ENCODE data around the gene SLC1A2.

DNA sequence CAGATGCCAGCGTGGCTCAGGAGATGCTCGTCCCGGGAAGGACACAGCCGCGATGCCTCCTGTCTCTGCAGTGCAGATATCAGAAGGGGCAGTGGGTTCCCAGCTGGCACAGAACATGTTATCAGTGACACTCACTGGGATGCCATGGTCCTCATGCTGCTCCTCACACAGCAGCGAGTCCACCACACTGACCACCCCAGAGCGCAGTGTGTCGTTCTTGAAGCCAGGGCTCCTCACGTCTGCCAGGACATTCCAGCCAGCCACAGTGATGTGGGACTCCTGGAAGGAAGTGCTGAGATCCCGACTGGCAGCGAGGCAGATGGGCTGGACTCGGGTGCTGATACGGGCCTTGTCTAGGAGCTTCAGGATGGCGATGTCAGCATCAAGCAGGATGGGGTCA, 13.1 kb upstream of the SLC1A2 start:
- TF ChIP-seq, protein P1, sequence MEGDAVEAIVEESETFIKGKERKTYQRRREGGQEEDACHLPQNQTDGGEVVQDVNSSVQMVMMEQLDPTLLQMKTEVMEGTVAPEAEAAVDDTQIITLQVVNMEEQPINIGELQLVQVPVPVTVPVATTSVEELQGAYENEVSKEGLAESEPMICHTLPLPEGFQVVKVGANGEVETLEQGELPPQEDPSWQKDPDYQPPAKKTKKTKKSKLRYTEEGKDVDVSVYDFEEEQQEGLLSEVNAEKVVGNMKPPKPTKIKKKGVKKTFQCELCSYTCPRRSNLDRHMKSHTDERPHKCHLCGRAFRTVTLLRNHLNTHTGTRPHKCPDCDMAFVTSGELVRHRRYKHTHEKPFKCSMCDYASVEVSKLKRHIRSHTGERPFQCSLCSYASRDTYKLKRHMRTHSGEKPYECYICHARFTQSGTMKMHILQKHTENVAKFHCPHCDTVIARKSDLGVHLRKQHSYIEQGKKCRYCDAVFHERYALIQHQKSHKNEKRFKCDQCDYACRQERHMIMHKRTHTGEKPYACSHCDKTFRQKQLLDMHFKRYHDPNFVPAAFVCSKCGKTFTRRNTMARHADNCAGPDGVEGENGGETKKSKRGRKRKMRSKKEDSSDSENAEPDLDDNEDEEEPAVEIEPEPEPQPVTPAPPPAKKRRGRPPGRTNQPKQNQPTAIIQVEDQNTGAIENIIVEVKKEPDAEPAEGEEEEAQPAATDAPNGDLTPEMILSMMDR (conservative IDR thresholded peaks at IDR 0.05; ENCODE audit: low read depth in 2 of 2), result no peak
- TF ChIP-seq, protein P2, sequence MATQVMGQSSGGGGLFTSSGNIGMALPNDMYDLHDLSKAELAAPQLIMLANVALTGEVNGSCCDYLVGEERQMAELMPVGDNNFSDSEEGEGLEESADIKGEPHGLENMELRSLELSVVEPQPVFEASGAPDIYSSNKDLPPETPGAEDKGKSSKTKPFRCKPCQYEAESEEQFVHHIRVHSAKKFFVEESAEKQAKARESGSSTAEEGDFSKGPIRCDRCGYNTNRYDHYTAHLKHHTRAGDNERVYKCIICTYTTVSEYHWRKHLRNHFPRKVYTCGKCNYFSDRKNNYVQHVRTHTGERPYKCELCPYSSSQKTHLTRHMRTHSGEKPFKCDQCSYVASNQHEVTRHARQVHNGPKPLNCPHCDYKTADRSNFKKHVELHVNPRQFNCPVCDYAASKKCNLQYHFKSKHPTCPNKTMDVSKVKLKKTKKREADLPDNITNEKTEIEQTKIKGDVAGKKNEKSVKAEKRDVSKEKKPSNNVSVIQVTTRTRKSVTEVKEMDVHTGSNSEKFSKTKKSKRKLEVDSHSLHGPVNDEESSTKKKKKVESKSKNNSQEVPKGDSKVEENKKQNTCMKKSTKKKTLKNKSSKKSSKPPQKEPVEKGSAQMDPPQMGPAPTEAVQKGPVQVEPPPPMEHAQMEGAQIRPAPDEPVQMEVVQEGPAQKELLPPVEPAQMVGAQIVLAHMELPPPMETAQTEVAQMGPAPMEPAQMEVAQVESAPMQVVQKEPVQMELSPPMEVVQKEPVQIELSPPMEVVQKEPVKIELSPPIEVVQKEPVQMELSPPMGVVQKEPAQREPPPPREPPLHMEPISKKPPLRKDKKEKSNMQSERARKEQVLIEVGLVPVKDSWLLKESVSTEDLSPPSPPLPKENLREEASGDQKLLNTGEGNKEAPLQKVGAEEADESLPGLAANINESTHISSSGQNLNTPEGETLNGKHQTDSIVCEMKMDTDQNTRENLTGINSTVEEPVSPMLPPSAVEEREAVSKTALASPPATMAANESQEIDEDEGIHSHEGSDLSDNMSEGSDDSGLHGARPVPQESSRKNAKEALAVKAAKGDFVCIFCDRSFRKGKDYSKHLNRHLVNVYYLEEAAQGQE (IDR thresholded peaks at IDR 0.05; ENCODE audit: unreplicated experiment), result no peak
- TF ChIP-seq EZH2phosphoT487 (IDR thresholded peaks at IDR 0.05; ENCODE audit: unreplicated experiment), result no peak
- no peak for TF ChIP-seq POLR2AphosphoS5 (IDR thresholded peaks at IDR 0.05; ENCODE audit: low read depth)
- TF ChIP-seq, protein P3, sequence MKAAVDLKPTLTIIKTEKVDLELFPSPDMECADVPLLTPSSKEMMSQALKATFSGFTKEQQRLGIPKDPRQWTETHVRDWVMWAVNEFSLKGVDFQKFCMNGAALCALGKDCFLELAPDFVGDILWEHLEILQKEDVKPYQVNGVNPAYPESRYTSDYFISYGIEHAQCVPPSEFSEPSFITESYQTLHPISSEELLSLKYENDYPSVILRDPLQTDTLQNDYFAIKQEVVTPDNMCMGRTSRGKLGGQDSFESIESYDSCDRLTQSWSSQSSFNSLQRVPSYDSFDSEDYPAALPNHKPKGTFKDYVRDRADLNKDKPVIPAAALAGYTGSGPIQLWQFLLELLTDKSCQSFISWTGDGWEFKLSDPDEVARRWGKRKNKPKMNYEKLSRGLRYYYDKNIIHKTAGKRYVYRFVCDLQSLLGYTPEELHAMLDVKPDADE (IDR thresholded peaks at IDR 0.05), result no peak
- TF ChIP-seq EZH2 (IDR thresholded peaks at IDR 0.05; ENCODE audit: low read depth, unreplicated experiment), result no peak
- TF ChIP-seq ZNF114 (CRISPR knock-in tag; IDR thresholded peaks at IDR 0.05), result no peak
- no peak for TF ChIP-seq CREB1 (CRISPR knock-in tag; IDR thresholded peaks at IDR 0.05; ENCODE audit: low read depth)
- TF ChIP-seq JUNB (IDR thresholded peaks at IDR 0.05; ENCODE audit: unreplicated experiment), result no peak
- TF ChIP-seq ZNF331 (CRISPR knock-in tag; IDR thresholded peaks at IDR 0.05; ENCODE audit: low read depth), result no peak
- TF ChIP-seq NANOG (IDR thresholded peaks at IDR 0.05; ENCODE audit: borderline replicate concordance), result no peak

Data from GM23338 (cell line).